HG02759 (cell line): ENCODE results near the gene AFAP1L2.
"Not testable (repeated sequence)": the region's sequence is repeated elsewhere in the genome, so short reads cannot be mapped to it uniquely, and the experiment has no call there.

ENCODE experiments used
- ATAC-seq: cut with Tn5 transposase; IDR thresholded peaks from one replicate; pipeline ENCODE4 v1.9.1; 2021; ENCODE audit warnings: mild to moderate bottlenecking, moderate library complexity; ENCODE audit not compliant: unreplicated experiment

AFAP1L2 gene

DNA sequence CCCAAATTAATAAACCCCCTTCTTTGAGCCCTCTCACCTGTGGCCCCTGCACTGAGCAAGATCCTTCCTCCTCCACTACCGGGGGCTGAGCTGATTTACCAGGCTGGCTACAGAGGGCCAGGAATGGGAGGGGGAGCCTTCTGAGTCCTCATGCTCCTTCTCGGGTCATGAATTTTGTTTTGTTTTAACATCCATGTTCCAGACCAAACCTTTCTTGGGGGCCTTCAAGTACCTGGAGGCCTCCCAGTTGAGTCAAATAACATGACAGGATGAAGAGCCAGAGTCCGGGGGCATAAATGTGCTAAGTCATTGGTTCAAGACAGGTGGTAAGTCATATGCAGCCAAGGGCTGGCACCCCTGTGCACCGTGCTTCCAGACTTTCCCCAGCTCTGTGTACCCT is 39.6 kb downstream of the AFAP1L2 start:
- ATAC-seq = no peak

DNA sequence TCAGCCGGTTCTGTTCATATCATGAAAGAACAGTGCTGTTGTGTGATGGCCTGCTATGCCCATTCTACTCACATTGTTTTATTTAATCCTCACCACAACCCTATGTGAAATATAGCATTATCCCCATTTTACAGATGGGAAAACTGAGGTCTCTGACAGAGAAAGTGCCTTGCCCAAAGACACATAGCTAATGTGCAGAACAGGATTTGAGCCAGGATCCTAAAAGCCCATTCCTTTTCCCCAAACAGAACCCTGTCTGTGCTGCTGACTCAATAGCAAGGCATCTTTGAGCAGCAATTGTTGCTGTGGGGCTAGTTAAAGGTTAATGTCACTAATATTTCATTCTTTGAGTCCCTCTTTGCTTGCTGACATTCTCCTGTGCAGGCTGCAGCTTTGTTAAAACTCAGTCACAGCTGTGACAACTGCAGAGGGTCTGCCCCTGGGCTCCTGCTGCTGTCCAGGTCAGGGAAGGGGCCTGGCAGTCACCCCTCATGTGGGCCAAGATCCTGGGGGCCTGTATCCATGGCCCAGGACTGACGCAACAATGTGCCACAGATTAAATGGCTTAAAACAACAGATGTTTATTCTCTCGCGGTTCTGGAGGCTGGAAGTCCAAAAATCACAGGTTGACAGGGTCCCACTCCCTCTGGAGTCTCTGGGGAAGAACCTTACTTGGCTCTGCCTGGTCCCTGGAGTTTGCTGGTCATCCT is 40.4 kb downstream of the AFAP1L2 start:
- no peak for ATAC-seq

DNA sequence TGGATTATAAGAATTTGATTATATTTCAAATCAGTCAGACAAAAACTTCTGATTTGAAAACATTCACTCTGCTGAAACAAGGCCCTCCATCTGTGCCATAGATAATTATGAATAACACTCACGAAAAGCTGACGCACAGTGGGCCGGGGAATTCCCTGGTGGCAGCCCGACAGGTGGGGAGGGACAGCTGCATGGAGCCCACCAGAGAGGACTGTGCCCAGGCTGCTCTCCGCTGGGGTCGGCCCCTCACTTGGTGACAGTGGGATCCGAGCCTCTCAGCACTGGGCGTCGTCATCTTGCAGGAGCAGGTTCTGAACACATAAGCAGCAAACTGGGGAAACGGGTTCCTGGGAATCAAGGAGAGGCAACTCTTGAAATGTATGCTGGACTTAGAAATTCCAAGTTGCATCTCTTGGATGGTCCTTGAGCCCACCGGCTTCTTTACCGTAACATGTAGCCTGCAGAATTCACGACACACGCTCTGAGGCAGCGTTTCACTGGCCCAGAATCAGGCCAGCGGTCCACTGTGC is 41.4 kb downstream of the AFAP1L2 start:
- no peak for ATAC-seq

DNA sequence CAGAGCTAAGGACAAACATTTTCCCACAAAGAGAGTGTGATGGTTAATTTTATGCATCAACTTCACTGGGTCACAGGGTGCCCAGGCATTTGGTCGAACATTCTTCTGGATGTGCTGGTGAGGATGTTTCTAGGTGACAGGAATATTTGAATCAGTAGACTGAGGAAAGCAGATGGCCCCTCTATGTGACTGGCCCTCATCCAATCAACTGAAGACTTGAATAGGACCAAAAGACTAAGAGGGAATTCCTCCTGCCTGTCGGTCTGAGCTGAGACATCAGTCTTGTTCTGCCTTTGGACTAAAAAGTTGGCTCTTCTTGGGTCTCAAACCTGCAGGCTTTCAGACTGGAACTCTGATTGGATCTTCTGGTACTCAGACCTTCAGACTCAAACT is 44.4 kb downstream of the AFAP1L2 start:
- no peak for ATAC-seq

DNA sequence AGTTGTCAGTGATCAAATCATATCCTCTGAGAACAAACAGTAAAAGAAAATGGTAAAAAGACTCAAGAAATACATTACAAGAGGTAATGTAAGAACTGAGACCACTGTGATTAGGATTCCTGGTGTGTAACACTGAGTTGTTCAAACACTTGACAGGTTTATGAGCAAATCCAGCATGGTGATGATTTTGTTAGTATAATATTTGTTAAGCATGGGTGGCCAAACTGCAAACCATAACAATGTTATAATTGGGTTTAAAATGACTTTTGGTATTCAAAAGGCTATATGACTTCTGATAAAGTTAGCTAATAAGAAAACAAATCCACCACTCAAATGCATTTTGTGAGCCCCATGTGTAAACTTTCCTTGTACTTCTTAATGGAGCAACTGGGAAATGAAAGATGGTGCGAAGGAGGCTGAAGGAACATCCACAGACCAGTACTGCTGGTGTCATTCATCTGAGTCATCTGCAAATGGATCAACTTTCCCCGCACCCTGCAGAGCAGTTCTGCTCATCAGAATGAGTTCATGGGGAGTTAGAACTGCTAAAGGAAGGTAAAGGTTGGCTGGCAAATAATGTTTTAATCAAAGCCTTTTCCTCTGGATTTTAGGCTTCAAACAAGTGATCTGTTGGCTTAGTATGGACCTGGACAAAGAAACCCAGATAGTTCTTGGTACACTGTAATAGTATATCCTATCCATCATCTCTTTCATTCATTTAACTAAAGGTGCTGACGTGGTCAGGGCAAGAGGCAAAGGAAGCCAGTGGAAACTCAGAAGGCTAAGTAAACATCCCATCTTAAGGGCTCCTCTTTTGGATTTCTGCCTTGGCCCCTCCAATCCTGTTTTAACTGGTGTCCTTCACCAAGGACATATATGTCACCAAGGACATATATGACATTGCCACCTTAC is 45.0 kb downstream of the AFAP1L2 start:
- no peak for ATAC-seq

DNA sequence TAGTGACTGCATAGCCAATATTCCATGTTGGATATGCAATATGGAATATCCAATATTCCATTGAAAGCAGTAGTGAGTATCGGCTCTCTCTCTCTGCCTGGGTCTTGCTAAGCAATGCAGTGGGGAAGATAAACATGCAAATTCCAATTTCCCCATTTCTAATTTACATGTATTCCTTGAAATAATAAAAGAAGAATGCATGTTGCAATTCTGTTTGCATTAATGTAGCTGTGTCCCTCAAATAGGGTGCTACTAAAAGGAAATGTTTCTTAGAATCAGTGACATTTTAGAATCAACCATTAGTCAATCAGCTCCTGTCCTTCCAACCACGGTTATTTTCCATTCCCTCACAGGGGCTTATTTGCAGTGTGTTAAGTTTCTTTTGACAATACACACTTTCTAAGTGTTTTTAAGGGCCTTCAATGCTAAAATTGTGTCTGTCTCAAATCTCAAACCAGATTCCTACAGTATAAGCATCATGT is 46.7 kb downstream of the AFAP1L2 start:
- ATAC-seq = no peak

DNA sequence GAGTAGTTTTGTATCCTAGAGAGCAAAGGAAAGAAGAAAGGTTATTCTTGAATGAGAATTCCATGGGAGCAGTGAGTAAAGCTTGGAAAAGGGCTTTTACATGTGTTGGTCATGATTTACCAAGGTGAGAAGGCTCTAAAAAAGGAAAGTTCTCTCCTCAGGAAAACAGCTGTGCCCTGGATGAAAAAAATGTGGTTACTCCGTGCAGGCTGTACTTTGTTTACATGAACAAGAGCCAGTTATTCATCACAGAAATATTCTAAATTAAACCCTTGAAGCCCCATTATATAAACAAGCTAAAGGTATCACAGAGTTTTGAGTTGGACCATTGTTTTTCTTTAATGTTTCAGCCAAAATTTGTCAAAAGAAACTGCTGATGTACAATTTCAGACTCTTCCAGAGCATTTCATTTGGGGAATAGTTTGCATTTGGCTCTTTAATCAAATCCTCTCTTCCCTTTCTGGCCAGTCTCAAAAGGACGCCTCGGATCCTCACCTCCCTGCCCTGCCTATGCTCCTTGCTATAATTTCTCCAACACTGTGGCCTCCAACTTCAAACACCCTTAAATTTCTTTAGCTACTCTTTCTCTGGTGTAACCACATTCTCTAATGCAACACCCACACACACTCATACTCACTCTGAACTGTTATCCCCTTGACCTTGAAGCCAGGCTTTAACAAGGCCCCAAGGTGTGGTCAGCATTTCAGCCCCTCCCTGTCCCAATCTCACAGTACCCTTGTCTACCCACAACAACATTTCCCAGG is 47.4 kb downstream of the AFAP1L2 start:
- no peak for ATAC-seq

DNA sequence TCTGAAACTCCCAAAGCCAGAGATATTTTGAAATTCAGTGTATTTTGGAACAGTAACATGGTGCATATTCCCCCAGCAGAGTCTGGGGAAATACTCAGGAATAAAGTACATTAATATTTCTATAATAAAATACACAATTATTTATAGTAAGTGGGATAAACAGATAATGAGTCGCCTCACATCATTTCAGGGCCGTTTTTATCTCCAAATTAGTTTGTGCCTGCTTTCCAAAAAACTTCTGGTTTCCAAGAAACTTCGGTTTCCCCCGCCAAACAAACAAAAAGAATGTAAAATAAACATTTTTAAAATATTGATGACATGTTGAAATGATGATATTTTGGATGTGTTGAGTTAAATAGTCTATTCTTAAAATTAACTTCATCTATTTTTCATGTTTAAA is 48.2 kb downstream of the AFAP1L2 start:
- ATAC-seq = no peak

DNA sequence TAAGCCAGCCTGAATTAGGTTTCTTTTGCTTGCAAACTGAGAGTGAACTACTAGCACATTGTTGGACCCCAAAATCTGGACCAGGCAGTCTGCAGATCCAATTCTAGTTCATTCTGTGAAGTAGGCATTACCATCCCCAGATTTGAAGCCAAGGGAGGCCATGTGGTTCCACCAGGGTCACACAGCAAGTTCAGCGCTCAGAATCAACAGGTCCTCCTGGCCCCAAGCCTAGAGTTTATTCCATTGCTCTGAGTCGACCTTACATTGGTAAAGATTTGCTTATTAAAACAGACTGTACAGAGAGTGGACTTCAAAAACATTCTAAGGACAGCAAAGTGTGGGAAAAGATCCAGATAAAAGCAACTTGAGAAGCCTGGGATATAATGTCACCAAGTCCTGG is 50.9 kb downstream of the AFAP1L2 start:
- no peak for ATAC-seq

DNA sequence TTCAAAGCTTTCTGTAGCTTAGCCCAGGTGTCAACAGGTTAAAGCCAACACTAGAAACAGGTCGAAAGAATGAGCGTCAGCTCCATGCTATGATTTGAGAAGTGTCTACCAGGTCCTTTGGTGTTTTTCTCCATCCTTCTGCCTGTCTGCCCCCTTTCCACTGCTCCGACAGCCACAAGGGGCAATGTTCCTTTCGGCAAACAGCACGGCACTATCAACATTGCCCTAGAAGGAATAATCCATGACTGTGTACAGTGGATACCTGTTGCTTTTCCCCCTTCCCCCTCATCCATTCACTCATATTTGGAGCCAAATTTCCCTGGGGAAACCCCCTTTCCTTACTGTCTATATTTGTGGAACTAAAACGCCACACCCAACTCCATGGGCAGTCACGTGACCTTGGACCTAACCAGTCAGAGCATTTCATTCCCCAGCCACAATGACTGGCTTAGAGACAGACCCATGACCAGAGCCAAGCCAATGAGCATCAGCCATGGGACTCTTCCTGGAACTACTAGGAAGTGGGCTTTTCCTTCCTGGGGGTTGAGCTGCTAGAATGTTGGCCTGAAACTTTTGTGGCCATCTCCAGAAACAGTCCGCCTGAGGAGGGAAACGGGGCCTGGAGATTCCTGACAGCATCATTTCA is 51.5 kb downstream of the AFAP1L2 start:
- ATAC-seq = no peak

DNA sequence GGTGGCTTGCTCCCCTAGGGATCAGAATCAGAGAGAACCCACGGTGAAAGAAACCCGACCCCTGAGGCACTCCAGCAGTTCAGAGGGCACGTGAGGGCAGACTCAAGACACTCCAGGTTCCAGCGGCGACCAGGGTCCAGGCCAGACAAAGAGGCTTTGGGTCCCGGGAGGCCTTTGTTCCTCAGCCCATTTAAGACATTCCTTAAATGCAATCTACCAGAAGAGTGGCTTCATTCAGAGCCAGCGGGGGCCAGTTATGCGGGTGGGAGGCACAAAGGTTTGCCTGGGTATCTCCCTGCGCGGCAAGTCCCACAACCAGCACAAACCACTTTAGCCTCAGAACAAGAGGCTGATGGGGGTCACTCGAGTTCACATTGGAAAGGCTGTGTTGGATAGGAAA is 53.6 kb downstream of the AFAP1L2 start:
- ATAC-seq = no peak

DNA sequence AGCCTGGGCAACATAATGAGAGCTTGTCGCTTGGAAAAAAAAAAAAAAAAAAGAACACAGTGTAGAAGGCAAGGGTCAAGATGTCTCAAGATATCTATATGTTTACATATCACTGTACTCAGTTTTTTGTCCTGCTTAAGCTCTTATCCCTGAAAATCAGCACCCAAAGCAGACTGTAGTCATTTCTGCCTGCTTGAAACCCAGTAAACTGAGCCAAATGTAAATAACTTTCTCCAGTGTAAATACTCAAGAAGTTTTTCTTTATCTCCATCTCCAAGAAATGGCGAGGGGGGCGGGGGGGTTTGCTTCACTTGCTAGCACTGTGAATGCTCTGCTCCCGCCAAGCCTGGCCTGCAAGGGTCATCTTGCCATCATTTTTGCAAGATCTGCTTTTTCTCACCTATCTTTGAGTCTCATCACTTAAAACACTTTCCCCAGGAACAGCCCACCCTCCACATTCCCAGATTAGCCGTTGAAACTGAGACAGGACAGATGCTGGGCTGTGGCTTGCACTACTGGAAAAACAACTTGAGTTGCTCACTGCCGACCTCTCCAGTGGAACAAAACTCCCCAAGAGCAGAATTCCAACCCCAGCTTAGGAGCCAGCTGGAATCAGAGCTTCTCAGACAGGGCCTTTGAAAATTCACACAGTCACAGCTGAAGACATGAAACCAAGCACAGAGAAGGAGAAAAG is 54.6 kb downstream of the AFAP1L2 start:
- ATAC-seq = no peak

DNA sequence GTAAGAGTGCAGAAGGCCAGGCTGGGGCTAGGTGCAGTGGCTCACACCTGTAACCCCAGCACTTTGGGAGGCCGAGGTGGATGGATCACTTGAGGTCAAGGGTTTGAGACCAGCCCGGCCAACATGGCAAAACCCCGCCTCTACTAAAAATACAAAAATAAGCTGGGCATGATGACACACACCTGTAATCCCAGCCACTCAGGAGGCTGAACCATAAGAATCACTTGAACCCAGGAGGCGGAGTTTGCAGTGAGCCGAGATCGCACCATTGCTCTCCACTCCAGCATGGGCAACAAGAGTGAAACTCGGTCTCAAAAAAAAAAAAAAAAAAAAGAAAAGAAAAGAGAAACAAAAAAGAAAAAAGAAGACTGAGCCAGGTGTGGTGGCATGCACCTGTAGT is 55.2 kb downstream of the AFAP1L2 start:
- not testable (repeated sequence) for ATAC-seq

DNA sequence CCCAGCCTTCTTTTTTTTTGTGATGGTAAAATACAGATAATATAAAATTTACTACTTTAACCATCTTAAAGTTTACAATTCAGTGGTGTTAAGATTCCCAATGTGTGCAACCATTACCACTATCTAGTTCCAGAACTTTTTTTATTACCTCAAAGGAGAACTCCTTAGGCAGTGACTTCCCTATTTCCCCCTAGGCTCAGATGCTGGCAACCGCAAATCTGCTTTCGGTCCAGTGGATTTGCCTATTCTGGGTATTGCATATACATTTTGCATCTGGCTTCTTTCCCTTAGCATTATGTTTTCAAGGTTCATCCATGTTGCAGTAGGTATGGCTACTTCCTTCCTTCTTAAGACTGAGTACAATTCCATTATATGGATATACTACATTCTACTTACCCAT is 56.5 kb downstream of the AFAP1L2 start:
- ATAC-seq = no peak

DNA sequence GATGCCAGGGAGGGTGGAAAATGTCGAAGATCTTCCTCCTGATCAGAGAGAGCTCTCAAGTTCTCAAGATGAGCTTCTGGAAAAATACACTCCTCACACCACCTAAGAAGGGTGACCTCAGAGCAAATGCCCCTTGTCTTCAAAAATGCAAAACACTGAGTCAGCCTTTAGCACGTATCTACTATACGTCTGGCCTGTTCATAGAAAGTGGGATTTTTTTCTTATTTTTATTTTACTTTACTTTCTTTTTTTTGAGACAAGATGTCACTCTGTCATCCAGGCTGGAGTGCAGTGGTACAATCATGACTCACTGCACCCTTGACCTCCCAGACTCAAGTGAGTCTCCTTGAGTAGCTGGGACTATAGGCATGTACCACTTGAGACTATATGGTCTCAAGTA is 57.1 kb downstream of the AFAP1L2 start:
- ATAC-seq = no peak

DNA sequence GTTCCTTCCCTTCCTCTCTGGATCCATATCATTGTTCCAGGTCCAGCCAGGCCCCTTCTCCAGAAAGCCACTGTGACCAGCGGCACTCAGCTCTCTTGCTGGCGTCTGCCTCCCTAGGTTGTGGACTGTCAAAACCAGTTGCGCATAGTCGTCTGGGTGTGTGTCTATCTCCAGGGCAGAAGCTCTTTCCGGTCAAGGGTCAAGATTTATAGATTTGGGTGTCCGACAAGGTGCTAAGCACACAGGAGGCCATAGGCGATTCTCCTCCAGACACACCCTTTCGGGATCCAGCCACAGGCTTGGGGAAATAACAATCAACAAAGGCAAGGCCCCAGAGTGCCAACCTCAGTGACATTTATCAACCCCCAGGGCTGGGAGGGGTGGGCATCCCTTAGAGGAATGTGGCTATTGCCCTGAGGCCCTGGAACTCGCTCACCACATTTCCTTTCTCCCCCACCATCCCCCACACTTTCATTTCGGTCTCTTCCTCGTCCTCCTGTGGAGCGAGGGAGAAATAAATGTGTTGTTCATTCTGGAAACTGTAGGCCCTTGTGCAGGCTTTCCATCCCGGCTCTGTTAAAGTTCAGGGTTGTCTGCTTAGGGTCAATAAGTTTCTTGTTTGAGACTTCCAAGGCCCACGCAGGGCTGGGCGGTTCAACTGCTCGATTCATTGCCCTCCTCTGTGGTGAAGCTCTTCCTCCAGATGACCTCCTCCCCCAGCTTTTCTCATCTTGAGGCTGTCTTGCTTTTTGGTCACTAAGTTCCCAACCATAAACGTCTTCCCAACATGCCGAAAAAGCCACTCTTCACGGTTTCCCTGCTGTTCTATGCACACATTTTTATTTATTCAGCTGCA is 57.9 kb downstream of the AFAP1L2 start:
- ATAC-seq = no peak

DNA sequence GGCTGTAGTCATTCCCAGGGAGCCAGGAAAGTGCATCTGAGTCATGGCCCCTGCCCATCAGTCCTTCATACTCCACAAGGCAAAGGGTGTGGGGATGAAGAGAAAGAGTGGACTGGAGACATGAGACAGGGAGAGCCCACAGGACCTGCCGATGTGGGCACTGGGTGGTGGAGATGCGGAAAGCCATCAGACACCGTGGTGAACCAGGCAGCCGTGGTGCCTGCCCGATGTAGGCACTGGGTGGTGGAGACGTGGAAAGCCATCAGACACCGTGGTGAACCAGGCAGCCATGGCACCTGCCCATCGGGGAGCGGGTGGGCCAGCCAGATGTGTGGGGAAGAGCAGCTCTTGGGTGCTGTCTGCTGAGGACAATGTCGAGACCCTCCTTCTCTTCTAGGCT is 58.6 kb downstream of the AFAP1L2 start:
- ATAC-seq = no peak

DNA sequence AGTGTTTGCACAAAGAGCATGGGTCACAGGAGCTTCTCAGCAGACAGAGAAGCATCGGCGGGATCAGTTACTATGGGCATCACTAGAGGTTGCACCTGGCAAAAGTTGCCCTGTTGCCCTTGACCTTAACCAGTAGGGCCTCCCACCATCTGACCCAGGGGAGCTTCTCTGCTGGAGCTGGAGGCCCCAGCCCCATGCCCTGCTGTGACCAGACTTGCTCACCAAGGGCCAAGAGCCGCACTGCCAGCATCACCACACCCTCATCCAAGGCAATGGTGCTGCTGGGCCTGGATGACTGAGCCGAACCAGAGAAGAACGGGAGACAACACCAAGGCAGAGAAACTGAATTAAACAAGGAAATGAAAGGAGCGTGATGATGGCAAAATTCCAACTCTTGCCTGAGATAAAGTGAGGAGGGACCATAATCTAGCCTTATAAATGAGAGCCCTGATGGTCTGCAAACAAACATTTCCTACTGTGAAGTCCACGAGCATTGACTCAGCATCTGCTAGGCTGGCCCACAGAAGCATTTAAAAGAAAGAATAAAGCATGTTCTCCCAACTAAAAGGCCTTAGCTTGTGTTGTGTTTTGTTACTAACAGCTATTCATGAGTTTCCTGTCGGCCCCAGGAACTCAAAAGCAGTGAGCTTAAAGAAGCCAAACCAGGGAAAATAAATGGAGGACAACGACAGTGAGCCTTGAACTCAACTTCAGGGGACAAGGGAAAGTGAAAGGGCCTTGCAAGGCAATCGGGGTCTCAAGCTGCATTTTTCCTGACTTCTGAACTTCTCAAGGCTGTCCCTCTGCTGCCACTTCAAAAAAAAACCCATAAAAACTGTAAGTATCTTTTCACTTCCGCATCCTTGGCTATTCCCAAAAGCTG is 60.4 kb downstream of the AFAP1L2 start:
- no peak for ATAC-seq
